ENCODE data around the gene RPL32. TPM values are rescaled to one million over a fixed set of nuclear protein-coding genes. Genes with fewer than 3 reads are reported as not detected.

The RPL32 gene
- total and polyA plus RNA-seq, 7 donors = 920 to 3,640 (median 1,772) TPM

DNA sequence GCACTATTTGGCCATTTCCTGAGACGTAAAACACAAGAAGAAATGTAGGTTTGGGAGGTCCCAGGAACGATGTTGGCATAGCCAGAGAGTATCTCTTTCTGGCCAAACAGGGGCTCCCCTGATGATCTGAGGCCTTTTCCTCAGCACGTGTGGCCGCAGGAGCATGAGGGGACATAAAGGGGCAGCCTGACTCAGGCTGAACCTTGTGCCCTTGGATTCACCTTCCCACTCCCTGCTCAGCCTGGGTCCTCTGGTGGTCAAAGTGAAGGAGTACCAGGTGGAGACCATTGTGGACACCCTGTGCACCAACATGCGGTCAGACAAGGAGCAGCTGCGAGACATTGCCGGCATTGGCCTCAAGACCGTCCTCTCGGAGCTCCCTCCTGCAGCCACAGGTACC is 34.3 kb downstream of the RPL32 start:
- Histone ChIP-seq H3K27me3 (no peaks in the 10 kb centered on the region), H3K9me3 (no peaks in the 10 kb centered on the region), H3K4me3 (no peak overlapping the region), H3K27ac (no peak overlapping the region), H3K4me1 (peaks cover 0 to 20% (median 16%) of the 10 kb centered on the region in 4 donors), H3K36me3 (peaks cover 0 to 45% (median 6%) of the 10 kb centered on the region in 4 donors)
- intact Hi-C loops (cut with DNase I) = no loop called here
- TF ChIP-seq POLR2A (IDR thresholded peaks at IDR 0.05) (no peak), EP300 (IDR thresholded peaks at IDR 0.05) (no peak)
- no peak for DNase-seq
- WGBS, 2 donors = 95 to 96% methylated on average over 9 of the region's 9 CpGs

DNA sequence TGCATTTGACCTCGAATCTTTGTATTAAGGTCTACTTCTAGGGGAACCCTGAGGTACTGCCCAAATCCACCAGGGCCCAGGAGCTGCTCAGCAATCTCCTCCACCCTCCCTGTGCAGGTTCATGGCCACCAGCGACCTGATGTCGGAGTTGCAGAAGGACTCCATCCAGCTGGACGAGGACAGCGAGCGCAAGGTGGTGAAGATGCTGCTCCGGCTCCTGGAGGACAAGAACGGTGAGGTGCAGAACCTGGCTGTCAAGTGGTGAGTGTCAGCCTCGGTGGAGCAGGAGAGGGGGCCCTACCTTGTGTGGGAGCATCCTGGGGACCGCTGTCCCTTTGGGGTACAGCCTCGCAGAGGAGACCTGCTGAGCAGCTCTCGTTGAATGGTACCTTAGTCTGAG is 38.0 kb downstream of the RPL32 start:
- Histone ChIP-seq H3K27ac (no peak overlapping the region), H3K27me3 (no peaks in the 10 kb centered on the region), H3K36me3 (peaks cover 0 to 45% (median 6%) of the 10 kb centered on the region in 4 donors), H3K4me3 (no peak overlapping the region), H3K9me3 (no peaks in the 10 kb centered on the region), H3K4me1 (peaks cover 0 to 5% (median 0%) of the 10 kb centered on the region in 4 donors)
- TF ChIP-seq, protein P1, sequence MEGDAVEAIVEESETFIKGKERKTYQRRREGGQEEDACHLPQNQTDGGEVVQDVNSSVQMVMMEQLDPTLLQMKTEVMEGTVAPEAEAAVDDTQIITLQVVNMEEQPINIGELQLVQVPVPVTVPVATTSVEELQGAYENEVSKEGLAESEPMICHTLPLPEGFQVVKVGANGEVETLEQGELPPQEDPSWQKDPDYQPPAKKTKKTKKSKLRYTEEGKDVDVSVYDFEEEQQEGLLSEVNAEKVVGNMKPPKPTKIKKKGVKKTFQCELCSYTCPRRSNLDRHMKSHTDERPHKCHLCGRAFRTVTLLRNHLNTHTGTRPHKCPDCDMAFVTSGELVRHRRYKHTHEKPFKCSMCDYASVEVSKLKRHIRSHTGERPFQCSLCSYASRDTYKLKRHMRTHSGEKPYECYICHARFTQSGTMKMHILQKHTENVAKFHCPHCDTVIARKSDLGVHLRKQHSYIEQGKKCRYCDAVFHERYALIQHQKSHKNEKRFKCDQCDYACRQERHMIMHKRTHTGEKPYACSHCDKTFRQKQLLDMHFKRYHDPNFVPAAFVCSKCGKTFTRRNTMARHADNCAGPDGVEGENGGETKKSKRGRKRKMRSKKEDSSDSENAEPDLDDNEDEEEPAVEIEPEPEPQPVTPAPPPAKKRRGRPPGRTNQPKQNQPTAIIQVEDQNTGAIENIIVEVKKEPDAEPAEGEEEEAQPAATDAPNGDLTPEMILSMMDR (IDR thresholded peaks at IDR 0.05) = no peak
- TF ChIP-seq EP300 (IDR thresholded peaks at IDR 0.05) = no peak
- TF ChIP-seq POLR2AphosphoS5 (IDR thresholded peaks at IDR 0.05) = no peak
- 94 to 96% methylated on average over 12 of the region's 12 CpGs for WGBS, 2 donors
- intact Hi-C loops (cut with DNase I) = no loop called here
- no peak for DNase-seq

DNA sequence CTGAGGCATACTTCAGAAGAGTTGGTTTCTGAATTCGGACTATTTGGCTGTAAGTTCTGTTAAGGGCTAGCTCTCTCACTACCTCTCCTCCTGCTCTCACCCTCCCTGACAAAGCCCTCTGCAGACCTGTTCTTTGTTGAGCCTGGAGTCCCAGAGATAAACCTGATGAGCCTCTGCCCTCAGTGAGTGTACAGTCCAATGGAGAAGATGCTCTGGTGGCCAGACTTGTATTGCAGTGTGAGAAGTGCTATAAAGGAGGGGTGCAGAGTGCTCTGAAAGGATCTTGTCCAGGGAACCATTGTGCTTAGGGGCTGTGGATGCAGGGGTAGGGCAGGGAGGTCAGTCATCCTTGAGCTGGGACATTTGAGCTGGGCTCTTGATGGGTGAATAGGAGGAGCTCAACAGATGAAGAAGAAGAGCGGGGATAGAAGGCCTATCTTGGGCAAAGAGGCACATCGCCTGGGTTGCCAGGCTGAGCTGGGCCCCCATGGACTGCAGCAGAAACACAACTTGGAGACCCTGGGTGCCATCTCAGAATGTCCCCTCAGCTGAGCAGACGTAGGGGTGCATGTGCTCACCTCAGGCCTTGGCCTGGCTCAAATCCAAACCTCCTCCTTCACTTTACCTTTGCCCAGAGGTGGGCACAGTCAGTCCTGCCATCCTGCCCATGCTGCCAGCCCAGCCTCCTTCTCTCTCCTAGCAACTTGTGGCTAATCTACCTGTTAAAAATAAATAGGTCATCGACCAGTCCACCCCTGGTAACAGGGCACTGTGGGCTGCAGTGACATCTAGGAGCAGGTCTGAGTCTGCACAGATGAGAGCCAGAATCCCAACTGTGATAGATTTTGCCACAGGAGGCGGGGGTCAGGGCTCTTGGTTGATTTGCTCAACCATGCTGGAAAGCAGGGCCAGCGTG is 41.6 kb downstream of the RPL32 start:
- Histone ChIP-seq H3K36me3 (peaks cover 0 to 16% (median 6%) of the 10 kb centered on the region in 4 donors), H3K27me3 (no peaks in the 10 kb centered on the region), H3K4me3 (no peak overlapping the region), H3K27ac (peak overlapping the region in 3 of 4 donors; percentile 90 to 91 (median 91)), H3K9me3 (no peaks in the 10 kb centered on the region), H3K4me1 (peaks cover 0 to 18% (median 15%) of the 10 kb centered on the region in 4 donors)
- no peak for DNase-seq
- WGBS, 2 donors = 88 to 91% methylated on average over 7 of the region's 7 CpGs
- TF ChIP-seq, protein P1 (IDR thresholded peaks at IDR 0.05) = peak in 1 of 4 experiments; percentile 9
- no peak for TF ChIP-seq POLR2AphosphoS5 (IDR thresholded peaks at IDR 0.05)
- TF ChIP-seq POLR2A (IDR thresholded peaks at IDR 0.05) = no peak
- intact Hi-C loops (cut with DNase I) = loop anchor here (5.0 kb wide), 1 partner anchor 43 kb away; the partner anchor contains the start of gene RPL32

GRCh38 chr3:12798559-12799179 is 42.7 kb downstream of the RPL32 start:
- no peak overlapping the region for H3K4me3 ChIP-seq
- H3K27ac ChIP-seq = peak overlapping the region; percentile 90 to 91 (median 90)
- 70 to 81% methylated on average over 12 of the region's 12 CpGs for WGBS, 2 donors
- no peak for DNase-seq
- H3K36me3 ChIP-seq = peaks cover 0 to 6% (median 3%) of the 10 kb centered on the region in 4 donors
- intact Hi-C loops (cut with DNase I) = loop anchor here (5.0 kb wide), 1 partner anchor 44 kb away; the partner anchor contains the start of gene RPL32
- no peaks in the 10 kb centered on the region for H3K9me3 ChIP-seq
- H3K27me3 ChIP-seq = no peaks in the 10 kb centered on the region
- peaks cover 0 to 18% (median 15%) of the 10 kb centered on the region in 4 donors for H3K4me1 ChIP-seq
- no peak for TF ChIP-seq POLR2AphosphoS5 (IDR thresholded peaks at IDR 0.05)

DNA sequence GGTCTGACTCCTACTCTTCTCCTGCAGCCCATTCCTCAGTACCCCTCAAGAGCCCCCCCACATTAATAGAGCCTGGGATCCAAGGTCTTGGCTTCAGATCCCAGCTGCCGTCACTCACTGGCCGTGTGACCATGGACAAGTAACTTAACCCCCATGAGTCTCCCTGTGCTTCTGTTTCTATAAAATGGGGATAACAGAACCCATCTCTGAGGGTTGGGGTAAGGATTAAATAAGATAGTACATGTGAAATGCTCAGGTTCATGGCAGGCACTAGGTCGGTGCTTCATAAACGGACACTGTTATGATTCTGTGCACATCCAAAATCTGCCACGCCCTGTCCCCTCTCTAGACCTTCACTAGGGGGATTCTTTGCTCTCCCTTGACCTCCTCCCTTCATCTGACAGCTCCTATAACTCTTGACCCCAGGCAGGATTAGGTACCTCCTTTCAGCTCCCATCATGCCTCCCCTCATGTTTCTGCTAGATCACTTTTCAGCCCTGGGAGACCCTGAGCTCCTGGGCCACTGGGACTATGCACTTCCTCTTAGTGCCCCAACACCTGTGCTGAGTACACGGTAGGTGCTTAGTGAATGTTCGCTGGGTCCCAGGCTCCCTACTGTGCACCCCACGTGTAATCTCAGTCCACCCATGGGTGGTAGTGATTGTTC is 43.3 kb downstream of the RPL32 start:
- DNase-seq = no peak
- no peaks in the 10 kb centered on the region for H3K36me3 ChIP-seq
- H3K9me3 ChIP-seq = no peaks in the 10 kb centered on the region
- WGBS, 2 donors = 59 to 69% methylated on average over 8 of the region's 8 CpGs
- H3K4me3 ChIP-seq = no peak overlapping the region
- peaks cover 0 to 18% (median 15%) of the 10 kb centered on the region in 4 donors for H3K4me1 ChIP-seq
- TF ChIP-seq, protein P1 (IDR thresholded peaks at IDR 0.05) = no peak
- TF ChIP-seq POLR2AphosphoS5 (IDR thresholded peaks at IDR 0.05) = no peak
- H3K27me3 ChIP-seq = no peaks in the 10 kb centered on the region
- peak overlapping the region; percentile 90 to 91 (median 90) for H3K27ac ChIP-seq
- intact Hi-C loops (cut with DNase I) = loop anchor here (5.0 kb wide), 1 partner anchor 44 kb away; the partner anchor contains the start of gene RPL32

Data from sigmoid colon (tissue), 7 donors.